Measurements from ENCODE around the gene FRRS1. TPM values are rescaled to one million over a fixed set of nuclear protein-coding genes. Genes with fewer than 3 reads are reported as not detected.
"Not testable (repeated sequence)": the region's sequence is repeated elsewhere in the genome, so short reads cannot be mapped to it uniquely, and the experiment has no call there.

The FRRS1 gene
- total RNA-seq, 1 donor from 2014 or later = 22.5 TPM

GRCh38 chr1:99806882-99807281 lies 40.4 kb upstream of the FRRS1 start:
- Mint-ChIP-seq H3K27me3 (ENCODE audit: low read depth) (peaks cover 7% of the 10 kb centered on the region), H3K4me1 (peaks cover 9% of the 10 kb centered on the region), H3K27ac (no peak overlapping the region), H3K4me3 (no peak overlapping the region), H3K9me3 (no peaks in the 10 kb centered on the region), H3K36me3 (no peaks in the 10 kb centered on the region)
- TF ChIP-seq CTCF (IDR thresholded peaks at IDR 0.05; ENCODE audit: unreplicated experiment) = no peak
- DNase-seq (ENCODE audit: low spot score in 2 of 2, unreplicated experiment in 2 of 2) = no peak

- DNase-seq (ENCODE audit: low spot score in 2 of 2, unreplicated experiment in 2 of 2) = no peak
- peaks cover 19% of the 10 kb centered on the region for H3K27me3 Mint-ChIP-seq (ENCODE audit: low read depth)
- no peaks in the 10 kb centered on the region for H3K36me3 Mint-ChIP-seq
- no peak overlapping the region for H3K4me3 Mint-ChIP-seq
- no peak overlapping the region for H3K27ac Mint-ChIP-seq
- no peak for TF ChIP-seq CTCF (IDR thresholded peaks at IDR 0.05; ENCODE audit: unreplicated experiment)
- H3K9me3 Mint-ChIP-seq = peaks cover 9% of the 10 kb centered on the region
- H3K4me1 Mint-ChIP-seq = no peaks in the 10 kb centered on the region
Observed at GRCh38 chr1:99801584-99801983, 35.1 kb upstream of the FRRS1 start.

GRCh38 chr1:99793861-99794260 lies 27.4 kb upstream of the FRRS1 start:
- peaks cover 19% of the 10 kb centered on the region for H3K27me3 Mint-ChIP-seq (ENCODE audit: low read depth)
- H3K4me1 Mint-ChIP-seq; H3K36me3 Mint-ChIP-seq; DNase-seq (ENCODE audit: low spot score in 2 of 2, unreplicated experiment in 2 of 2); H3K9me3 Mint-ChIP-seq; H3K27ac Mint-ChIP-seq; H3K4me3 Mint-ChIP-seq: not testable (repeated sequence)

GRCh38 chr1:99789715-99790114 lies 23.3 kb upstream of the FRRS1 start:
- no peak for TF ChIP-seq CTCF (IDR thresholded peaks at IDR 0.05; ENCODE audit: unreplicated experiment)
- peaks cover 4% of the 10 kb centered on the region for H3K4me1 Mint-ChIP-seq
- H3K9me3 Mint-ChIP-seq = no peaks in the 10 kb centered on the region
- H3K27me3 Mint-ChIP-seq (ENCODE audit: low read depth) = no peaks in the 10 kb centered on the region
- no peaks in the 10 kb centered on the region for H3K36me3 Mint-ChIP-seq
- DNase-seq (ENCODE audit: low spot score in 2 of 2, unreplicated experiment in 2 of 2) = no peak
- no peak overlapping the region for H3K27ac Mint-ChIP-seq
- no peak overlapping the region for H3K4me3 Mint-ChIP-seq

- Mint-ChIP-seq H3K4me3 (no peak overlapping the region), H3K9me3 (no peaks in the 10 kb centered on the region)
- no peak for TF ChIP-seq CTCF (IDR thresholded peaks at IDR 0.05; ENCODE audit: unreplicated experiment)
Observed at GRCh38 chr1:99788896-99789295, 22.5 kb upstream of the FRRS1 start.

GRCh38 chr1:99786751-99787501 lies 20.5 kb upstream of the FRRS1 start:
- H3K27ac Mint-ChIP-seq = no peak overlapping the region
- H3K9me3 Mint-ChIP-seq = no peaks in the 10 kb centered on the region
- H3K27me3 Mint-ChIP-seq (ENCODE audit: low read depth) = no peaks in the 10 kb centered on the region
- no peak overlapping the region for H3K4me3 Mint-ChIP-seq
- no peaks in the 10 kb centered on the region for H3K36me3 Mint-ChIP-seq
- TF ChIP-seq CTCF (IDR thresholded peaks at IDR 0.05; ENCODE audit: unreplicated experiment) = no peak
- H3K4me1 Mint-ChIP-seq = peaks cover 8% of the 10 kb centered on the region
- no peak for DNase-seq (ENCODE audit: low spot score in 2 of 2, unreplicated experiment in 2 of 2)

More at GRCh38 chr1:99788896-99789295, 22.5 kb upstream of the FRRS1 start:
- H3K4me1 Mint-ChIP-seq = peaks cover 8% of the 10 kb centered on the region
- no peak for DNase-seq (ENCODE audit: low spot score in 2 of 2, unreplicated experiment in 2 of 2)
- H3K36me3 Mint-ChIP-seq = no peaks in the 10 kb centered on the region
- no peak overlapping the region for H3K27ac Mint-ChIP-seq
- no peaks in the 10 kb centered on the region for H3K27me3 Mint-ChIP-seq (ENCODE audit: low read depth)
